Activated CD4-positive, alpha-beta T cell treated with anti-CD3 and anti-CD28 coated beads for 24 hours (primary cell): ENCODE data around the gene HDAC5.

ENCODE experiments used
- DNase-seq, 2 donors: peaks; one replicate each; pipeline ENCODE4 v3.0.0-alpha.2; 2020; ENCODE audit warnings: low read depth in 2 of 2

Gene HDAC5

GRCh38 chr17:44087319-44087718 lies 36.1 kb downstream of the HDAC5 start:
- DNase-seq: no peak

GRCh38 chr17:44086364-44087311 lies 36.8 kb downstream of the HDAC5 start:
- DNase-seq: peak; percentile 41

GRCh38 chr17:44085908-44086307 lies 37.5 kb downstream of the HDAC5 start:
- DNase-seq: no peak

GRCh38 chr17:44084921-44085320 lies 38.5 kb downstream of the HDAC5 start:
- DNase-seq: no peak

- peak in 1 of 2 donors; percentile 42 for DNase-seq
Observed at GRCh38 chr17:44084131-44084538, 39.3 kb downstream of the HDAC5 start.

- no peak for DNase-seq
Observed at GRCh38 chr17:44083250-44083849, 40.1 kb downstream of the HDAC5 start.

GRCh38 chr17:44082256-44082927 lies 41.0 kb downstream of the HDAC5 start:
- no peak for DNase-seq

GRCh38 chr17:44081681-44082080 lies 41.8 kb downstream of the HDAC5 start:
- no peak for DNase-seq

- DNase-seq: no peak
Observed at GRCh38 chr17:44079877-44080821, 43.3 kb downstream of the HDAC5 start.

GRCh38 chr17:44078412-44078811 lies 45.0 kb downstream of the HDAC5 start:
- DNase-seq: no peak

GRCh38 chr17:44077595-44077909 lies 45.9 kb downstream of the HDAC5 start:
- no peak for DNase-seq

- no peak for DNase-seq
Observed at GRCh38 chr17:44076716-44077594, 46.5 kb downstream of the HDAC5 start.

GRCh38 chr17:44075598-44076293 lies 47.7 kb downstream of the HDAC5 start:
- DNase-seq: no peak

- DNase-seq: no peak
Observed at GRCh38 chr17:44074911-44075285, 48.5 kb downstream of the HDAC5 start.

- DNase-seq: no peak
Observed at GRCh38 chr17:44074231-44074910, 49.1 kb downstream of the HDAC5 start.

GRCh38 chr17:44071772-44072171 lies 51.7 kb downstream of the HDAC5 start:
- DNase-seq: no peak

GRCh38 chr17:44071198-44071520 lies 52.3 kb downstream of the HDAC5 start:
- peak in 1 of 2 donors; percentile 51 for DNase-seq

GRCh38 chr17:44070455-44071197 lies 52.8 kb downstream of the HDAC5 start, which contains the start of gene G6PC3:
Gene G6PC3 (plus strand): TSS chr17:44070735. CDS start chr17:44070966, 231 bp downstream.
- peak; percentile 63 to 88 for DNase-seq
